Measurements from ENCODE around the gene SMIM1.

- TF ChIP-seq CTCF (IDR thresholded peaks at IDR 0.05) = no peak
- TF ChIP-seq POLR2A (IDR thresholded peaks at IDR 0.05) = no peak
- TF ChIP-seq EP300 (IDR thresholded peaks at IDR 0.05) = no peak
Measured at GRCh38 chr1:3767328-3767925, 5.1 kb upstream of the SMIM1 start.
